Vagina (tissue), 2 donors: ENCODE measurements around the gene MEF2C. TPM values are rescaled to one million over a fixed set of nuclear protein-coding genes. Genes with fewer than 3 reads are reported as not detected.

ENCODE experiments used
- DNase-seq, 2 donors: peaks; one replicate each; pipeline ENCODE4 v3.0.0-alpha.2; 2017; ENCODE audit errors: extremely low spot score in 2 of 2
- H3K27ac ChIP-seq: fragments of 200-600 bp; sonication (generic); one replicate; pipeline ENCODE4 v1.5.1; 2019
- H3K27me3 ChIP-seq: fragments of 200-600 bp; sonication (generic); one replicate; pipeline ENCODE4 v1.5.1; 2019
- H3K36me3 ChIP-seq, 2 donors: fragments of 200-600 bp; sonication (generic); one replicate each; pipeline ENCODE4 v1.5.1; 2017 to 2019
- H3K4me1 ChIP-seq: fragments of 200-600 bp; sonication (generic); one replicate; pipeline ENCODE4 v1.5.1; 2019
- H3K4me3 ChIP-seq, 2 donors: fragments of 200-600 bp; sonication (generic); 1 replicate in 1 of 2; 2 replicates in 1 of 2; pipeline ENCODE4 v1.5.1; 2016 to 2019
- H3K9me3 ChIP-seq: fragments of 200-600 bp; sonication (generic); one replicate; pipeline ENCODE4 v1.5.1; 2019
- CTCF ChIP-seq, 3 experiments: fragments of 450-650 bp in 2 of 3; fragments of 200-600 bp in 1 of 3; sonication (generic) in 1 of 3; IDR thresholded peaks; one replicate each; pipeline ENCODE4 v1.5.1; 2017 to 2019; ENCODE audit warnings: antibody characterized with exemption in 3 of 3, mild to moderate bottlenecking in 2 of 3, moderate library complexity in 2 of 3
- POLR2A ChIP-seq, 2 donors: fragments of 450-650 bp; IDR thresholded peaks; one replicate each; pipeline ENCODE4 v1.6.1; 2017; ENCODE audit warnings: antibody characterized with exemption in 2 of 2, mild to moderate bottlenecking in 2 of 2, moderate library complexity in 2 of 2
- POLR2AphosphoS5 ChIP-seq, 2 donors: sonication (generic); formaldehyde crosslinking; IDR thresholded peaks; one replicate each; pipeline ENCODE4 v1.9.0; 2017; ENCODE audit warnings: antibody characterized with exemption in 2 of 2, mild to moderate bottlenecking in 2 of 2, low read depth in 1 of 2; ENCODE audit not compliant: insufficient read depth in 1 of 2
- intact Hi-C: fragments of 100-400 bp; cut with DNase I; formaldehyde crosslinking; loops from one replicate; pipeline ENCODE4 v1.15.1; 2023
- total RNA-seq: library from RNA; depleted of rRNA; stranded (reverse); fragments of >200 nt; gene quantifications from one replicate; pipeline ENCODE4 v1.2.3, GENCODE V29; 2016

The MEF2C gene
- total RNA-seq, 1 donor from 2014 or later = 22.3 TPM

GRCh38 chr5:88695931-88696330 lies 187.1 kb downstream of the MEF2C start:
- Histone ChIP-seq H3K4me1 (peaks cover 12% of the 10 kb centered on the region), H3K27ac (no peak overlapping the region), H3K4me3 (no peak overlapping the region), H3K9me3 (no peaks in the 10 kb centered on the region), H3K27me3 (peaks cover 14% of the 10 kb centered on the region), H3K36me3 (no peaks in the 10 kb centered on the region)
- DNase-seq = no peak
- TF ChIP-seq POLR2A (IDR thresholded peaks at IDR 0.05) (no peak), CTCF (IDR thresholded peaks at IDR 0.05) (no peak), POLR2AphosphoS5 (IDR thresholded peaks at IDR 0.05; ENCODE audit: insufficient read depth in 1 of 2, low read depth in 1 of 2) (no peak)
- intact Hi-C loops = no loop called here

- Histone ChIP-seq H3K27me3 (peaks cover 14% of the 10 kb centered on the region), H3K4me3 (no peak overlapping the region), H3K4me1 (peaks cover 19% of the 10 kb centered on the region), H3K36me3 (no peaks in the 10 kb centered on the region), H3K27ac (no peak overlapping the region), H3K9me3 (no peaks in the 10 kb centered on the region)
- intact Hi-C loops = no loop called here
- DNase-seq = no peak
- no peak for TF ChIP-seq POLR2A (IDR thresholded peaks at IDR 0.05)
- no peak for TF ChIP-seq POLR2AphosphoS5 (IDR thresholded peaks at IDR 0.05; ENCODE audit: insufficient read depth in 1 of 2, low read depth in 1 of 2)
- no peak for TF ChIP-seq CTCF (IDR thresholded peaks at IDR 0.05)
Measured at GRCh38 chr5:88695232-88695631, 187.8 kb downstream of the MEF2C start.

- intact Hi-C loops = no loop called here
- no peak for TF ChIP-seq CTCF (IDR thresholded peaks at IDR 0.05)
- no peak for TF ChIP-seq POLR2A (IDR thresholded peaks at IDR 0.05)
- TF ChIP-seq POLR2AphosphoS5 (IDR thresholded peaks at IDR 0.05; ENCODE audit: insufficient read depth in 1 of 2, low read depth in 1 of 2) = no peak
Measured at GRCh38 chr5:88694023-88694679, 188.8 kb downstream of the MEF2C start.

GRCh38 chr5:88693071-88693932 lies 189.7 kb downstream of the MEF2C start:
- H3K27ac ChIP-seq = no peak overlapping the region
- H3K9me3 ChIP-seq = no peaks in the 10 kb centered on the region
- no peaks in the 10 kb centered on the region for H3K36me3 ChIP-seq
- no peak for TF ChIP-seq POLR2AphosphoS5 (IDR thresholded peaks at IDR 0.05; ENCODE audit: insufficient read depth in 1 of 2, low read depth in 1 of 2)
- no peak for TF ChIP-seq CTCF (IDR thresholded peaks at IDR 0.05)
- no peak for TF ChIP-seq POLR2A (IDR thresholded peaks at IDR 0.05)
- no peak overlapping the region for H3K4me3 ChIP-seq
- H3K27me3 ChIP-seq = peaks cover 22% of the 10 kb centered on the region
- DNase-seq = no peak
- intact Hi-C loops = no loop called here
- peaks cover 26% of the 10 kb centered on the region for H3K4me1 ChIP-seq

More at GRCh38 chr5:88694023-88694679, 188.8 kb downstream of the MEF2C start:
- no peaks in the 10 kb centered on the region for H3K9me3 ChIP-seq
- peaks cover 26% of the 10 kb centered on the region for H3K4me1 ChIP-seq
- H3K4me3 ChIP-seq = no peak overlapping the region
- H3K36me3 ChIP-seq = no peaks in the 10 kb centered on the region
- H3K27me3 ChIP-seq = peaks cover 22% of the 10 kb centered on the region
- no peak for DNase-seq
- H3K27ac ChIP-seq = no peak overlapping the region
